GM12878 (cell line): ENCODE measurements around the gene TTC31. TPM values are rescaled to one million over a fixed set of nuclear protein-coding genes. Genes with fewer than 3 reads are reported as not detected.

Experiments used
- CHD2 ChIP-seq: IDR thresholded peaks from 2 replicates; pipeline ENCODE4 v1.6.1; 2011; ENCODE audit warnings: low read depth, low read length, improper control_type of control experiment, borderline replicate concordance
- CREB1 ChIP-seq: IDR thresholded peaks from 2 replicates; pipeline ENCODE4 v1.6.1; 2012; ENCODE audit warnings: low read depth, mild to moderate bottlenecking, inconsistent platforms
- EP300 ChIP-seq, 2 experiments: fragments of 150-350 bp in 1 of 2; IDR thresholded peaks; 2 replicates each; pipeline ENCODE4 v1.6.1; 2011 to 2012; ENCODE audit warnings: low read depth in 2 of 2, low read length in 2 of 2, borderline replicate concordance in 1 of 2, improper control_type of control experiment in 1 of 2, inconsistent platforms in 1 of 2; ENCODE audit not compliant: control insufficient read depth in 1 of 2
- FOXK2 ChIP-seq: fragments of 450-650 bp; IDR thresholded peaks from 2 replicates; pipeline ENCODE4 v1.6.1; 2017; ENCODE audit warnings: mild to moderate bottlenecking, moderate library complexity
- HDAC6 ChIP-seq: fragments of 200-600 bp; sonication (generic); IDR thresholded peaks from one replicate; pipeline ENCODE4 v1.8.0; 2017; ENCODE audit warnings: antibody characterized with exemption; ENCODE audit not compliant: unreplicated experiment
- HDGF ChIP-seq: fragments of 450-650 bp; IDR thresholded peaks from 2 replicates; pipeline ENCODE4 v1.6.1; 2016; ENCODE audit warnings: antibody characterized with exemption
- KAT2A ChIP-seq: conservative IDR thresholded peaks from 2 replicates; pipeline ENCODE4 v1.6.1; 2011; ENCODE audit warnings: low read depth, low read length; ENCODE audit not compliant: control insufficient read depth
- MTA3 ChIP-seq: IDR thresholded peaks from 2 replicates; pipeline ENCODE4 v1.6.1; 2012; ENCODE audit warnings: low read length, inconsistent platforms, borderline replicate concordance
- NFXL1 ChIP-seq: fragments of 450-650 bp; IDR thresholded peaks from 2 replicates; pipeline ENCODE4 v1.6.1; 2017; ENCODE audit warnings: antibody characterized with exemption, mild to moderate bottlenecking, borderline replicate concordance
- NFYB ChIP-seq: IDR thresholded peaks from 2 replicates; pipeline ENCODE4 v1.6.1; 2011; ENCODE audit warnings: low read depth, mild to moderate bottlenecking, low read length, improper control_type of control experiment, moderate library complexity; ENCODE audit not compliant: insufficient read depth
- NRF1 ChIP-seq: conservative IDR thresholded peaks from 2 replicates; pipeline ENCODE4 v1.6.1; 2011; ENCODE audit warnings: mild to moderate bottlenecking, low read depth, low read length, improper control_type of control experiment
- PAX5 ChIP-seq: IDR thresholded peaks from 2 replicates; pipeline ENCODE4 v1.6.1; 2011; ENCODE audit warnings: low read depth, low read length, borderline replicate concordance
- POLR2A ChIP-seq: IDR thresholded peaks from 2 replicates; pipeline ENCODE4 v1.6.1; 2011; ENCODE audit warnings: low read depth, mild to moderate bottlenecking, low read length
- POLR2AphosphoS2 ChIP-seq: IDR thresholded peaks from 2 replicates; pipeline ENCODE4 v1.6.1; 2011; ENCODE audit warnings: low read depth, mild to moderate bottlenecking, low read length, improper control_type of control experiment, moderate library complexity
- SREBF2 ChIP-seq: IDR thresholded peaks from 2 replicates; pipeline ENCODE4 v1.6.1; 2012; ENCODE audit warnings: mild to moderate bottlenecking, low read length
- TCF12 ChIP-seq: IDR thresholded peaks from 2 replicates; pipeline ENCODE4 v1.6.1; 2011; ENCODE audit warnings: low read depth, mild to moderate bottlenecking, low read length
- TCF7 ChIP-seq: IDR thresholded peaks from 2 replicates; pipeline ENCODE4 v1.6.1; 2014; ENCODE audit warnings: antibody characterized with exemption, borderline replicate concordance
- YY1 ChIP-seq: IDR thresholded peaks from 2 replicates; pipeline ENCODE4 v1.6.1; 2011; ENCODE audit warnings: low read depth, mild to moderate bottlenecking, low read length
- ZSCAN29 ChIP-seq: fragments of 450-650 bp; IDR thresholded peaks from 2 replicates; pipeline ENCODE4 v1.6.1; 2017; ENCODE audit warnings: mild to moderate bottlenecking, moderate library complexity
- ZZZ3 ChIP-seq: IDR thresholded peaks from 2 replicates; pipeline ENCODE4 v1.6.1; 2011; ENCODE audit warnings: low read depth; ENCODE audit not compliant: control insufficient read depth, insufficient read length
- polyA plus RNA-seq, 11 experiments: library from polyadenylated mRNA; depleted of rRNA in 4 of 11; unstranded in 6 of 11; stranded (reverse) in 5 of 11; fragments of >200 nt; fragmentation: Nextera tagmentation in 4 of 11; fragmentation: Illumina TruSeq in 1 of 11; extraction: Ambion mirVana in 4 of 11; extraction: Trizol in 1 of 11; gene quantifications; 1 replicate in 1 of 11; 2 replicates in 10 of 11; pipeline versions ENCODE4 v1.2.1 to v1.2.3, GENCODE V29; 2011 to 2016; ENCODE audit warnings: inconsistent platforms in 2 of 11, missing spikeins in 2 of 11, low read depth in 1 of 11
- total RNA-seq, 4 experiments: library from RNA; depleted of rRNA in 3 of 4; stranded (reverse); fragments of >200 nt in 3 of 4; fragmentation: Illumina TruSeq in 1 of 4; extraction: Trizol in 1 of 4; gene quantifications; 2 replicates each; pipeline versions ENCODE4 v1.2.1 to v1.2.3, GENCODE V29; 2013 to 2021
- TF ChIP-seq, protein P1 (sequence below): fragments of 450-650 bp; formaldehyde crosslinking; IDR thresholded peaks from 2 replicates; pipeline ENCODE4 v1.4.0; 2022; ENCODE audit warnings: mild to moderate bottlenecking, moderate library complexity
- TF ChIP-seq, protein P2 (sequence below): fragments of 450-650 bp; IDR thresholded peaks from 2 replicates; pipeline ENCODE4 v1.6.1; 2016; ENCODE audit warnings: mild to moderate bottlenecking
- TF ChIP-seq, protein P3 (sequence below), 3 experiments: IDR thresholded peaks in 2 of 3; conservative IDR thresholded peaks in 1 of 3; 2 replicates each; pipeline ENCODE4 v1.5.1; 2011; ENCODE audit warnings: low read depth in 3 of 3, low read length in 3 of 3, mild to moderate bottlenecking in 3 of 3, control low read depth in 2 of 3, moderate library complexity in 2 of 3, inconsistent platforms in 1 of 3, mixed read lengths in 1 of 3; ENCODE audit not compliant: control insufficient read depth in 2 of 3, insufficient read depth in 1 of 3; ENCODE audit errors: extremely low read depth in 1 of 3
- TF ChIP-seq, protein P4 (sequence below): IDR thresholded peaks from 2 replicates; pipeline ENCODE4 v1.6.1; 2011; ENCODE audit warnings: low read depth, low read length, improper control_type of control experiment, borderline replicate concordance

TTC31 gene
- total and polyA plus RNA-seq, 10 of the 15 experiments (the other 5 are each of a cell fraction or from before 2014, with no cell fraction given) = 6.5 to 34.9 (median 25.9) TPM

DNA sequence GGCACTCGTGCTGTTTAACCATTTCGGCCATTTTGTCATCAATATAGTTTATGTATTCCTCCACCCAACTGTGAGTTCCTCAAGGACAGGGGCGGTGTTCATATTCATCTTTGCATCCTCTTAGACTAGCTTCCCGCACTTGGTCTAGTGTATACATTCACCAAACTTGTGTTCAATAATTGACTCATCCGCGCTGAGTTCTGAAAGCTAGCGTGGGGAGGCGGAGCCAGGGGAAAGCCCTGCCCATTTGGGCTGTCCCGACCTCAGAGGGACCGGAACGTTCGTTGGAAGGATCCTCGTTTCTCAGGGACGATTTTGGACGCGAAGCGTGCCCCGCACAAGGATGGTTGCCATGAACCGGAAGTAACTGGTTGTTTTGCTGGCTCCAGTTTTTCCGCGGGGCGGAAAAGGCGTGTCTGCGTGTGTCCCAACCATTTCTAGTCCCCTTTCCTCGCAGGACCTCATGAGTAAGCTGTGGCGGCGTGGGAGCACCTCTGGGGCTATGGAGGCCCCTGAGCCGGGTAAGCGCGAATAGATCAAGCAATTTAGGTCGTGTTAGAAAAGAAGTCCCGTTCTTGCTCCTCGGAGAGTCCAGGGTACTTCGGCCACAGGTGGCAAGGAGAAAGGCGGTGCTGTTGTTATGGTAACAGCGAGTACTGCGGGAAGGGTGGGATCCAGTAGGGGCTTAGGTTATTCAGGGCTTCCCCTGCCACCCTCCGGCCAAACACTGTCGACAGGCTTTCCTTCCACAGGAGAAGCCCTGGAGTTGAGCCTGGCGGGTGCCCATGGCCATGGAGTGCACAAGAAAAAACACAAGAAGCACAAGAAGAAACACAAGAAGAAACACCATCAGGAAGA lies 28.0 kb upstream of the TTC31 start, which contains the start of gene INO80B (continued):
- TF ChIP-seq POLR2AphosphoS2 = peak; percentile 45; the same call in 1 of the 2 replicates
- peak; percentile 76; the same call in 1 of the 2 replicates for TF ChIP-seq ZSCAN29
- TF ChIP-seq HDGF = no peak
- TF ChIP-seq CREB1 = peak; percentile 81
- TF ChIP-seq FOXK2 = peak; percentile 83
- TF ChIP-seq POLR2A = peak; percentile 58
- TF ChIP-seq KAT2A = no peak
- peak; percentile 44; the same call in 1 of the 2 replicates for TF ChIP-seq SREBF2
- TF ChIP-seq ZZZ3 = no peak
- no peak for TF ChIP-seq NFYB
- TF ChIP-seq NRF1 = no peak
- TF ChIP-seq CHD2 = peak; percentile 86
- no peak; the same call in 1 of the 2 replicates for TF ChIP-seq TCF7
- TF ChIP-seq, protein P1, sequence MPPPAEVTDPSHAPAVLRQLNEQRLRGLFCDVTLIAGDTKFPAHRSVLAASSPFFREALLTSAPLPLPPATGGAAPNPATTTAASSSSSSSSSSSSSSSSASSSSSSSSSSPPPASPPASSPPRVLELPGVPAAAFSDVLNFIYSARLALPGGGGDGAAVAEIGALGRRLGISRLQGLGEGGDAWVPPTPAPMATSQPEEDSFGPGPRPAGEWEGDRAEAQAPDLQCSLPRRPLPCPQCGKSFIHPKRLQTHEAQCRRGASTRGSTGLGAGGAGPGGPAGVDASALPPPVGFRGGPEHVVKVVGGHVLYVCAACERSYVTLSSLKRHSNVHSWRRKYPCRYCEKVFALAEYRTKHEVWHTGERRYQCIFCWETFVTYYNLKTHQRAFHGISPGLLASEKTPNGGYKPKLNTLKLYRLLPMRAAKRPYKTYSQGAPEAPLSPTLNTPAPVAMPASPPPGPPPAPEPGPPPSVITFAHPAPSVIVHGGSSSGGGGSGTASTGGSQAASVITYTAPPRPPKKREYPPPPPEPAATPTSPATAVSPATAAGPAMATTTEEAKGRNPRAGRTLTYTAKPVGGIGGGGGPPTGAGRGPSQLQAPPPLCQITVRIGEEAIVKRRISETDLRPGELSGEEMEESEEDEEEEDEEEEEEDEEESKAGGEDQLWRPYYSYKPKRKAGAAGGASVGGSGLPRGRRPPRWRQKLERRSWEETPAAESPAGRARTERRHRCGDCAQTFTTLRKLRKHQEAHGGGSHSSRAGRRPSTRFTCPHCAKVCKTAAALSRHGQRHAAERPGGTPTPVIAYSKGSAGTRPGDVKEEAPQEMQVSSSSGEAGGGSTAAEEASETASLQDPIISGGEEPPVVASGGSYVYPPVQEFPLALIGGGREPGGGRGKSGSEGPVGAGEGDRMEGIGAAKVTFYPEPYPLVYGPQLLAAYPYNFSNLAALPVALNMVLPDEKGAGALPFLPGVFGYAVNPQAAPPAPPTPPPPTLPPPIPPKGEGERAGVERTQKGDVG (CRISPR knock-in tag) = no peak
- TF ChIP-seq HDAC6 = no peak
- peak; percentile 99 for TF ChIP-seq YY1
- no peak for TF ChIP-seq MTA3
- TF ChIP-seq EP300 (IDR thresholded peaks at IDR 0.05; ENCODE audit: borderline replicate concordance in 1 of 2, control insufficient read depth in 1 of 2, low read depth in 2 of 2, low read length in 2 of 2) = no peak
- TF ChIP-seq, protein P2, sequence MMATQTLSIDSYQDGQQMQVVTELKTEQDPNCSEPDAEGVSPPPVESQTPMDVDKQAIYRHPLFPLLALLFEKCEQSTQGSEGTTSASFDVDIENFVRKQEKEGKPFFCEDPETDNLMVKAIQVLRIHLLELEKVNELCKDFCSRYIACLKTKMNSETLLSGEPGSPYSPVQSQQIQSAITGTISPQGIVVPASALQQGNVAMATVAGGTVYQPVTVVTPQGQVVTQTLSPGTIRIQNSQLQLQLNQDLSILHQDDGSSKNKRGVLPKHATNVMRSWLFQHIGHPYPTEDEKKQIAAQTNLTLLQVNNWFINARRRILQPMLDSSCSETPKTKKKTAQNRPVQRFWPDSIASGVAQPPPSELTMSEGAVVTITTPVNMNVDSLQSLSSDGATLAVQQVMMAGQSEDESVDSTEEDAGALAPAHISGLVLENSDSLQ = peak; percentile 77
- peak; percentile 58; the same call in 1 of the 2 replicates for TF ChIP-seq PAX5
- TF ChIP-seq, protein P3, sequence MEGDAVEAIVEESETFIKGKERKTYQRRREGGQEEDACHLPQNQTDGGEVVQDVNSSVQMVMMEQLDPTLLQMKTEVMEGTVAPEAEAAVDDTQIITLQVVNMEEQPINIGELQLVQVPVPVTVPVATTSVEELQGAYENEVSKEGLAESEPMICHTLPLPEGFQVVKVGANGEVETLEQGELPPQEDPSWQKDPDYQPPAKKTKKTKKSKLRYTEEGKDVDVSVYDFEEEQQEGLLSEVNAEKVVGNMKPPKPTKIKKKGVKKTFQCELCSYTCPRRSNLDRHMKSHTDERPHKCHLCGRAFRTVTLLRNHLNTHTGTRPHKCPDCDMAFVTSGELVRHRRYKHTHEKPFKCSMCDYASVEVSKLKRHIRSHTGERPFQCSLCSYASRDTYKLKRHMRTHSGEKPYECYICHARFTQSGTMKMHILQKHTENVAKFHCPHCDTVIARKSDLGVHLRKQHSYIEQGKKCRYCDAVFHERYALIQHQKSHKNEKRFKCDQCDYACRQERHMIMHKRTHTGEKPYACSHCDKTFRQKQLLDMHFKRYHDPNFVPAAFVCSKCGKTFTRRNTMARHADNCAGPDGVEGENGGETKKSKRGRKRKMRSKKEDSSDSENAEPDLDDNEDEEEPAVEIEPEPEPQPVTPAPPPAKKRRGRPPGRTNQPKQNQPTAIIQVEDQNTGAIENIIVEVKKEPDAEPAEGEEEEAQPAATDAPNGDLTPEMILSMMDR (IDR thresholded peaks at IDR 0.05 in 2 of 3, conservative IDR thresholded peaks at IDR 0.05 in 1 of 3; ENCODE audit: control insufficient read depth in 2 of 3, extremely low read depth in 1 of 3, insufficient read depth in 1 of 3, low read depth in 3 of 3, low read length in 3 of 3) = no peak
- TF ChIP-seq, protein P4, sequence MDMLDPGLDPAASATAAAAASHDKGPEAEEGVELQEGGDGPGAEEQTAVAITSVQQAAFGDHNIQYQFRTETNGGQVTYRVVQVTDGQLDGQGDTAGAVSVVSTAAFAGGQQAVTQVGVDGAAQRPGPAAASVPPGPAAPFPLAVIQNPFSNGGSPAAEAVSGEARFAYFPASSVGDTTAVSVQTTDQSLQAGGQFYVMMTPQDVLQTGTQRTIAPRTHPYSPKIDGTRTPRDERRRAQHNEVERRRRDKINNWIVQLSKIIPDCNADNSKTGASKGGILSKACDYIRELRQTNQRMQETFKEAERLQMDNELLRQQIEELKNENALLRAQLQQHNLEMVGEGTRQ = no peak
- TF ChIP-seq NFXL1 = no peak
- TF ChIP-seq TCF12 = 0 out of 2 replicates have a peak, but pooled peaks have one; percentile 52
